HG03108 (cell line): ENCODE results near the gene ANKRD60.

Experiments used
- ATAC-seq: cut with Tn5 transposase; IDR thresholded peaks from one replicate; pipeline ENCODE4 v1.9.1; 2021; ENCODE audit warnings: moderate library complexity; ENCODE audit not compliant: unreplicated experiment

The ANKRD60 gene

DNA sequence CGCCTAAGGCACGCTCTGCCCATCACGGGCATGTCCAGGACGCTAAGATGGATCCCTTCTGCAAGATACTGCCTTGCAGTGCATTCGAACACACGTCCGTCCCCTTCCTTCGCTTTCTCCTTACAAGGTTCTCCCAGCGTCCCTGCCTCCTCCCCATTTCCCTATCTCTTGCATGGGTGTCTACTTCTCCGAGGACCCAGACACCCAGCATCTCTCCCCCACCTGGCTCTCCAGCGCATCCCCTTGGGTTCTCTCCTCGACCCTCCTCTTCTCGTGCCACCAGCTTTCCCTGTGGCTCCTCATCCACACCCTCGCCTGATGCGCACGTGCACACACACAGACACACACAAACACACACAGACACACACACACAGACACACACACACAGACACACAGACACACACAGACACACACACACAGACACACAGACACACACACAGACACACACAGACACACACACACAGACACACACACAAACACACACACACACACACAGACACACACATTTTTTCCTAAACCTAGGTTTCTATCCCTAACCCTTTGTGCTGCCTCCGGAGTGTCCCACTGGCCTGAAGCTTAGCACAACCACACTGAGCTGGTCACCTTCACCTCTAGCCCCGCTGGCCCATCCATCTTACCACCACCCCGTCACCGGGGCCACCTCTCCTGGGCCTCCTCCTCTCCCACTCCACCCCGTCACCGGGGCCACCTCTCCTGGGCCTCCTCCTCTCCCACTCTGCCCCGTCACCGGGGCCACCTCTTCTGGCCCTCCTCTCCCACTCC lies 31.9 kb downstream of the ANKRD60 start:
- ATAC-seq = no peak

DNA sequence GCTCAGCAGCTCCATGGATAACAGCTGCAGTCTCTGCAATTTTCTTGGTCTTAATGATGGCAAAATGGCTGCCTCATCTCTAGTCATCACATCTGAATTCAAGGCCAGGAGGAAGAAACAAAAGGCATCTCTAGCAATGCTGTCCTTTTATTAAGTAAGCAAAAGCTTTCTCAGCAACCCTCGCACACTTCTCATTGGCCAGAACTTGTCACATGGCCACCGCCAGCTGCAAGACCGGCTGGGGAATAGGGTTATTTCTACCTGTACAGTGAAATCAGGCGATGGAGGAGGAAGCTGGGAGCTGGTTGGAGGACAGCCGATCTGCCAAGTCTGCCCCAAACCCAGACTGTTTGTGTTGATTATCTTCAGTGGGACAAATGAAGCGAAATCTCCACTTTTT lies 33.4 kb downstream of the ANKRD60 start:
- ATAC-seq = no peak

DNA sequence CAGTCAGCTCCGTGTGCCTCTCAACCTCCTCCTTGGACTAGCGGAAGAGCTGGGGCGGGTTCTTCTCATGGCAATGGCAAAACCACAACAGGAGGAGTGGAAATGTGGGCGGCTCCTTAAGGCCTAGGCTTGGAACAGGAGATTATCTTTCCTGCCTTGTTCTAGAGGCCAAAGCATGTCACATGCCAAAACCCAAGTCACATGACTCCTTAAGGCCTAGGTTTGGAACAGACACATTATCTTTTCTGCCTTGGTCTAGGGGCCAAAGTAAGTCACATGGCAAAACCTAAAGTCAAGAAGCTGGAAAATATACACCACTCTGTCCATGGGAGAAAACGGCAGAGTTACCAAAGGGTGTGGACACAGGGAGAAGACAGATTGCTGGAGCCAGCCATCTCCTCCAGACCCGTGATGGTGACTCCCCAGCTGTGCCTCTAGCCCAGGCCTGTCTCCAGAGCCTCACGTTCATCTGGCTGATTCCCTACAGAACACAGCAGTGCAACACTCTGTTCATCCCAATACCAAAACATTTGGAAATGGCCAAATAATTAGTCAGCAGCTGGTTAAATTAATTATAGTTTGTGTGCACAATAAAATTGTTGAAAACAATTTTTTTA lies 34.2 kb downstream of the ANKRD60 start:
- no peak for ATAC-seq

DNA sequence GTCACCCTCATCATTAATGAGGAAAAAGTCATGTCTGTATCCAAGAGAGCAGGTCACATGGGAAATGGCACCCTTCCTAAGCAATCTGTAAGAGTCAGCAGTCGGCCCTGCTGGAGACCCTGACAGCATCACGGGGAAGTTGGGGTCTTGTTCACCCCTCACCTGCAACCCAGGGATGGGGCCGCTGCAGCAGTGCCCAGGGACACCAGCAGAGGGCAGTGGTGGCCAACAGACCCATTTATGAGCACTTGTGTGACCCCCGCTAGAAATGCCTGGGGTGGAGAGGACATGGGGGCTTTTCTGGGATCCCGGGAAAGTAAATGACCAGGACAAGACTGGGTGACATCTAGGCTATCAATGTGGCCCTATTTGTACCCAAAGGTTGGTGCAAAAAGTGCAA lies 35.9 kb downstream of the ANKRD60 start:
- ATAC-seq = no peak

DNA sequence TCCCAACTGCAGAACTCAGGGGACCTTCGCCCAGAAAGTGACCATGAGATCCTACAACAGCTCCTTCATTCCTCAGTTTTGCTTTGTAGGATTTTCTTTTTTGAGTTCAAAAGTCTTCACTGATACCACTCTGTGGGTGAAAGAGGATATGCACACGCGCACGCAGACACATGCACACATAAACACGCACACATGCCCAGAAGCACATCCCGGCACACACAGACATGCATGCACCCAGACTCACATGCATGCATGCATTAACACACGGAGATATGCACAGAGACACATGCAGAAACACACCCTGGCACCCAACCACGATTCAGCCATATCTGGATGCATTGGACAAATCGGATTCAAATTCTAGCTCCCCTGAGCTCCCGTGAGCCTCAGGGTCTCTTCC lies 36.4 kb downstream of the ANKRD60 start:
- no peak for ATAC-seq

DNA sequence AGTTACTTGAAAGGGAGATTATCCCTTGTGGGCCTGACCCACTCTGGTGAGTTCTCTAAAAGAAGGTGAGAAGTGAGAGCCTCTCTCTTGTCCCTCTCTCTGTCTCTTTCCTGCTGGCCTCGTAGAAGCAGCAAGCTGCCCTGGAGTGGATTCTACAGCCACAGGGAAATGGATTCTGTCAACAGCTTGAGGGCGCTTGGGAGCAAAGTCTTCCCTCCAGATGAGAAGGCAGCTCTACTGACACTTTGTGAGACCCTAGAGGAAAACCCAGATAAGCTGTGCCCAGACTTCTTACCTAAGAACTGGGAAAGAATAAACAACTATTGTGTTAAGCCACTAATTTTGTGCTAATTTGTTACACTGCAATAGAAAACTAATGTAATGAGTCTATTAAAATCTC lies 39.9 kb downstream of the ANKRD60 start:
- ATAC-seq = no peak

DNA sequence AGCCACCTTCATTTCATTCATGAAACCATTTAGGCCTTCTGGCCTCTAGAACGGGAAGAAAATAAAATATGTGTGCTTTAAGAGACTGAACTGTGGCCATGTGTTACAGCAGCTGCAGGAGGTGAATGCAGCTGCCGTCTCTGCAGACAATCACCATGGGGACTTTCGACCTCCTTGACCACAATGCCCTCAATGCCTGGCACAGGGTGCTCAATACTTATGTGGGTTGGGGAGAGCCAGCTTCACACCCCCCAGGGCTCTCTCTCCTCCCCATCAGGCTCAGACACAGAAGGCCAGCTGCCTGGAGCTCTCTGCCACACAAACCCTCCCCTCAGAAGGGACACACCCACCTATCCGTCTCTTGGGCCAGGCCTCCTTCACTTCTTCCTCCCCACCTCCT lies 43.5 kb downstream of the ANKRD60 start:
- ATAC-seq = no peak

DNA sequence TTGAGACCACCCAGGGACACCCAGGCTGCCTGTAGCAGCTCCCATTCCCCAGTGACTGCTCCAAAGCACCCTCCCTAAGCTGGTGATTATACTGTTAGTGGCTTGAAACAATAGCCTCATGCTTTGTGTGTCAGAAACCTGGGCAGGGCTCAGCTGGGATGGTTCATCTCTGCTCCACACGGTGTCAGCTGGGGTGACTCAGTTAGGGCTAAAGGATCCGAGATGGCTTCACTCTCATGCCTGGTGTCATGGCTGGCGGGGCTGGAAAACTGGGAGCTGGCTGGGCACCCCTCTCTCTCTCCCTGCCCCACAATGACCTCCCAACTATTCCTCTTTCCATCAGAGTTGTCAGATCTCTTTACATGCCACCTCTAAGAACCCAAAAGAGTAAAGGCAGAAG lies 44.4 kb downstream of the ANKRD60 start:
- ATAC-seq = no peak

DNA sequence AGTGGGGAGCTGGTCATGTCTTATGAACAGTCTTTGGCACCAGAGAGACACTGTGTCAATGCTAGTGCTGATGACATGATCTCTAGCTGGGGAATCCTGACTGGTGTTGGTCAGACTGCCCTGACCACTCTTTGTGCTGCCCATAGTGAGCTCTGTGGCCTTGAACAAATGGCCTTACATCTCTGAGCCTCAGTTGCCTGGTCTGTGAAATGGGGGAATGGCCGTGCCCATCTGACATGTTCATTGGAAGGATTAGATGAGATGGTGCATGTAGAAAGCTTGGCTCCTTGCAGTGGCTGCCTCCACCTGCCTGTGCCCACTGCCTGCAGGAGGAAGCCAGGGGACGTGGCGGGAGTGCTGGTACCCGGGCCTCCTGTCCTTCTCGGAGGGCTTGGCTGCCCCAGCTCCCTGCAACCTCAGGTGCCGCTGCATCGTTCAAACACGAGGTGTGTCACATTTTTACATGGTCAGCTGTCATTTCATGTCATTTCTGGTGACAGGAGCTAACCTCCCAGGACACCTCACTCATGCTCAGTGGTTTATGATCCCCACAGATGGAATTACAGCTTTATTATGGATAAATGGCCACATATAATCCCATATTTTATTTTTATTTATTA lies 45.8 kb downstream of the ANKRD60 start:
- no peak for ATAC-seq

DNA sequence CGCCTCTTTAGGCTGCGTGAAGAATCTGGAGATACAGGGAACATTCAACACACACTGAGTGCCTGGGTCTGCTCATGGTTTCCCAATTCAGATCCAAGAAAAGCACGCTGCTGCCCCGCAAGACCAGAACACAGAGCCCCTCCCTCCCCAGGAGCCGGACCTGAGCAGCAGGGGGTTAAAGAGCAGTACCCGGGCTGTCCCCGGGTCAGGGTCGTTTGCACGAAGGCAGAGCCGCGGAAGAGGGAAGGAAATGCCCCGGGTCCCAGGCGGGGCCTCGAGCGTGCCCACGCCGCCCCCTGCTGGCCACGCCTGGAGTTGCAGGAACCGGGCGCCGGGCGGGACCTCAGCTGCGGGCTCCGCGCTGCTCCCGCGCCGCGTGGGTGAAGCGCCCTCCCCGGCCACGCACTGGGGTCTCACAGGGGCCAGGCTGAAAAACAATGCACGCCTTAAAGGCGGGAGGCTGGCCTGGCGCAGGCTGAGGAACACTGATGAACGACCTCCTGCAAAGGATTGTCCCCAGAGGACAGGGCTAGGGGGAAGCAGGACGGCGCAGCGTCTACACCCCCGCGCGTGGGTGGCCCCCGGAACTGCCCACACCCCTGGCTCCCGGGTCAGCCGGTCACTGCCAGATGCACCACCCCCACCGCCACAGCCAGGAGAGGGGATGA lies 48.9 kb downstream of the ANKRD60 start:
- no peak for ATAC-seq

DNA sequence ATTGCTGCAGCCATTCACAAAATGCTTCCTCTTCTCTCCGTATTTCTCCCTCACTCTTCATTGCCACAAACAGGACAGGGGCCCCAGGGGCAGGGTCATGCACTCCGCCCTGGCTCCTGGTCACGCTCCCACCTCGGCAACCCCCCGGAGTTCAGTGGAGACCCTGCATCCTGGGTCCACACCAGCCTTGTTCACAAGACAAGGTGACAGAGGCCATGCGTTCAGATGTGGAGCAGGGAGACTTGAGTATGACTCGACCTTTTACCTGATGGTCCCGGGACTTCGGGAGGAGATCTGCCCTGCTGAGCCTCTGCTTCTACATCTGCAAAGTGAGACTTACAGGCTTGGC lies 49.4 kb downstream of the ANKRD60 start:
- no peak for ATAC-seq

DNA sequence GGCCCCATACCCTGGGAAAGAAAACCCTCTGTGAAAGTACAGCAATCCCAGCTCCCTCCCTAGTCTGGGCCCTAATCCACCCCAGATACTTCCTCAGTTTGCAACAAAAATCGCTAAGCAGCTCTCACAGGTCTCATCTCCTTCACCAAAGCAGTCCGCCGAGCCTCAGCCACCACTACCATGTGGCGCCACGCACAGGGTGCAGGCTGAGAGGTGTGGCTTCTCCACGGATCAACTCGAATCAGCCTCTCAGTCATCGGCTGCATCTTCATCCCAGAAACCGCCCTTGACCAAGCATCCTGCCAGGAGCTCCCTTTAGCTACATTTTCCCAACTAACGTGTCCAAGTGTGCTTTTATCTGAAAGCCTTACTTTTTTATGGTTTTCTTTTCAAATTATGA lies 50.7 kb downstream of the ANKRD60 start:
- ATAC-seq = no peak

DNA sequence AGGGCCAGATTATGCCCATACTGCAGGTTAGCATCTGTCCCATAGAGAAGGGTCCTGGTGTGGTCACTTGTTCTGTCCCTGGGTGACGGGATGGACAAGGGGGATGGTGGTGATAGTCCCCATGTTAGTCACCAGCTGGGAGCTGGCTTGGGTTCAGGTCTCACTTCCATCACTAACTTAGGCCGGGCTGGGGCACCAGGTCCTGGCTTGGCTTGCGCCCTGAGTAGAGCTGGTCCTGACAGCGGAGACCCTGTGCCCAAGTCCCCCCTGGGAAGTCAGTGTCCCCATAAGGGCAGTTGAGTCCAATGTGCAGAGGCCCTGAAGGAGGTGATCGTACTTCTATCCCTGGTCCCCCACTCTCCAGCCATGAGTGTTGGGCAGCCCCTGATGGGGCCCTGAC lies 52.6 kb downstream of the ANKRD60 start:
- no peak for ATAC-seq

DNA sequence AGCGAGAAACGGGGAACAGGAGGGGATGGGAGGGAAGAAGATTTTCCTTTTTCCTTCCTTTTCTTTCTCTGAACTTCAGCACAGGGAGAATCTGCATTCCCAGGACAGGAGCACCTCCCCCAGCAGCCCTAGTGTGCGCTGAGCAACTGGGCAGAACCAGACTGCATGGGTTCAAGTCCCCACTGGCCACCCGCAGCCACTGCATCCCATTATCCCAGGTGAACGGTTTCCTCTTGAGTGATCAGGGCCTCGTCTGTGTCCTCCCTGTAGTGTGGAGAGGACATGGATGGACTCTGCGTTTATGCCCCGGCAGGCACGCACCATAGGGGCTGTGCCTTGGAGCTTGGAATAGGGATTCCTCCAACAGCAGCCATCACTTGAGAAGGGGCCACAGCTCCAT lies 53.0 kb downstream of the ANKRD60 start:
- no peak for ATAC-seq

DNA sequence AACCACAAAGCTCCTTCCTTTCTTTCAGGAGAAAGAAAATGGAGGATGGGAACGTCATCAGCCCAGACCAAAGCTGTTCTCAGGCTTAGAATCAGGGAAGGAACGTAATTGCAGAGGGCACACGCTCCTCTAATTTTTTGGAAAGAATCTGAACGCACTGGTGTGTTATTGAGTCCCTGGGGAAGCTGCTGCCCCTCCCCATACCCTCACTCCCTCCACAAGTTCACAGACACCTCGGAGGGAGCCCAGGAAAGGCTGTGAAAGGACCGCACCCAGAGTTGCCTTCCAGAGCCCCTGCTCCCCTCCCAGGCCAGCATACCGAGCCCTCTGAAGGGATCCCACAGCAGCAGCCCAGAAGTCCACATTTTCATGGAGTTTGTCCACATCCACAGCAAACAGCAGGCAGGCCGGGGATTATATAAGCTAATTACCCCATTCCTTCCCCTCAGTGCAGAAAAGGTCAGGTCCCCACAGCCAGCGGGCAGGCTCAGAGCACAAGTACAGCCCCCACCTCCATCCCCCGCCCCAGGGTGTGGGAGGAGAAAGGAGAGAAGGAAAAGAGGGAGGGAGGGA lies 53.7 kb downstream of the ANKRD60 start:
- ATAC-seq = no peak

DNA sequence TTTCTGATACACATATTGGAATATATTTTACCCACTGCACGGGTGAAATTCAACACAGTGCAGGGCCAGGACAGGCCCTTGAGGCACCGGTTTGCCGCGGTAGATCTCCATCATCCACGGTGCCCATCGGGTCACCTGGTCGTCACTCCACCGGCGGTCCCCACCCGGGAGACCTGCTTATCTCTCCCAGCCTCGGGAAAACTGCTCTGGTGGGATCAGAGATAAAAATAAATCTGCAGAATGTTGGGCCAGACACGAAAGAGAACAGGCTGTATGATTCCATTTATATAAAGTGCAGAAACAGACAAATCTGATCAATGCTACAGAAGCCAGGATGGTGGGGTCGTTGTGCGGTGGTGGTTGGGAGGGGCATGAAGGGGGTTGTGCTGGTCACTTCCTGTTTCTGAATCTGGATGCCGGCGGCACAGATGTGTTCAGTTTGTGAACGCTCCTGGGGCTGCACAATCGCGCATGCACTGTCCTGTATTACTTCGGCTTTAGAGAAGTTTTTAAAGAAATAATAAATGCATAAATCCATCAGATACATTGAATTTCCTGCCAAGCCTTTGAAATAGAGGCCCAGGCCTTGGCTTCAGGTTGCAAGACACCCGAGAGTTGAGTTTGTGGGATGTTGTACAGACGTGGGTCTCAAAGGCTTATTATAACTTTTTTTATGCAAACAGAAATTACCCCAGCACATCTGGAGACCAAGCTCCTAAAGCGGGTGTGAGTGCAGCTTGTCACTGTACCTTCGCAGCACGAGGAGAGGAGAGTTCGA lies 54.3 kb downstream of the ANKRD60 start:
- no peak for ATAC-seq

DNA sequence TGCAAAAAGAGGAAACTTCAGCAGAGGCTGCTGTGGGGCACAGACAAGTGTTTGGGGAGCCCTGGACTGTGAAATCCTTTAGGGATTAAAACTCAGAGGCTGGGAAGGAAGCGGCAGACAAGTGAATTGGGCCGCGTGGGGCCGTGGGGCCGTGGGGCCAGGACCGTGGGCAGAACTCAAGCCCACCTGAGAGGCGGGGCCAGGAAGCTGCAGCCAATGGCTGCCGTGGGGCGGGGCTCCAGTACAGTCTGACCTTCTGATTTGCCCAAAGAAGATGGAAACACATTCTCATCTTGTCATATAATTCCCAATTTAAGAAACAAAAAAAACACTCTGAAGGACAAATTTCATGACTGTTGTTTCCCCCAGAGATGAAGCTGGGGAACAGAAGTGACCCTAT lies 55.4 kb downstream of the ANKRD60 start:
- no peak for ATAC-seq

DNA sequence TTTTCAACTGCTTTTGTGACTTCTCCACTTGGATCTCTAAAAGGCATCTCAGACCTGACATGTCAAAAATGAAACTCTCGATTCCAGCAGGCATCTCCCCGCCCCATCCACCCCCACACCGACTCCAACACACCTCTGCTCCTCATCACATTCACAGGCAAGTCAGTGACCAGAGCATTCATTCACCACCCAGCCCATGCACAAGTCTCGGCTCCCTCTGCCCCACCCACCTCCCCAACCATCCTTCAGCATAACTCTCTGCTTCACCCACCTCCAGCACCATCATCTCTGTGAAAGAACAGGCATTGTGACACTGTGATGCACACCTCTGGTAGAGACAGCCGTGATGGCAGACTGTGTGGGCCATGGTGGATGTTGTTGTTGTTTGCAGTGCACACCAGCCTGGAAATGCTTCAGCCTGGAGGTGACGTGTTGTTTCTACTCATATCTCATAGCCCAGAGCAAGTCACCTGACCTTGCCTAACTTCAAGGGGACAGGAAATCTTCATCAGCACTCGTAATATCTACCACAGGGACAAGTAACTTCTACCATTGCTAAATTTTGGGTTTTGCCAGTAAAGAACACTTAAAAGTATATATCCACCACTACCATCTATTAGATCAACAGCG lies 56.5 kb downstream of the ANKRD60 start:
- no peak for ATAC-seq

DNA sequence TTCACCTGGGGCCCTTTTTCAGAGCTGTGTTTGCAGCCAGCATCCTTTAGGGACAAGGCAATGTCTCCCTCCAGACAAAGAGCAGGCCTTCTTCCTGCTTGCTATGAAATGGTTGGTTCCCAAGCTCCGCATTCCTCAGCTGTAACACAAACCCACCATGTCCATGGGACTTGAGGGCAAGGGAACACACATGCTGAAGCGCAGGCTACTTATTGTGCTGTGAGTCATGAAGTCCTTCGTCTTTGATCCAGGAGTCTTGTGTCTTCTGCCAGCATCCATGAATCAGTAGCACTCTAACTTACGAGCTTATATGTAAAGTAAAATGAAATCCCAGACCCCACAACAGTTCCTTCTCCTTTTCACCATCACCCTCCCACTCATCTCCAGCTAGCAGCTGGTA lies 59.0 kb downstream of the ANKRD60 start:
- no peak for ATAC-seq

DNA sequence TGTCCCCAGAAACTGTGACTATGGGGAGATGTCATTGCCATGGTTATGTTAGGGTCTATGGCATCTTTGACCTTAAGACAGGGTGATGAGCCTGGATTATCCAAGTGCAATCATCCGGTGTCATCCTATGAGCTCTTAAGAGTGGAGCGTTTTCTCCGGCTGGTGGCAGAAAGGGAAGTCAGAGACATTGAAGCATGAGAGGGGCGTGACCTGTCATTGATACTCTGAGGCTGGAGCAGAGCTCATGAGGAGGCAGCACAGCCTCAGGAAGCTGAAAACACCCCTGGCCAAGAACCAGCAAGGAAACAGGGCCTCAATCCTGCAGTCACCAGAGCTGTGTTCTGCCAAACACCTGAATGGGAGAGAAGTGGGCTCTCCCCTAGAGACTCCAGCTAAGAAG lies 59.6 kb downstream of the ANKRD60 start:
- no peak for ATAC-seq
